ENCODE results near the gene OLFML2B.
"Not testable (repeated sequence)": the region's sequence is repeated elsewhere in the genome, so short reads cannot be mapped to it uniquely, and the experiment has no call there.

OLFML2B gene

GRCh38 chr1:162035241-162035640, 11.6 kb upstream of the OLFML2B start:
- no peak for DNase-seq (ENCODE audit: low read depth in 3 of 3)

DNA sequence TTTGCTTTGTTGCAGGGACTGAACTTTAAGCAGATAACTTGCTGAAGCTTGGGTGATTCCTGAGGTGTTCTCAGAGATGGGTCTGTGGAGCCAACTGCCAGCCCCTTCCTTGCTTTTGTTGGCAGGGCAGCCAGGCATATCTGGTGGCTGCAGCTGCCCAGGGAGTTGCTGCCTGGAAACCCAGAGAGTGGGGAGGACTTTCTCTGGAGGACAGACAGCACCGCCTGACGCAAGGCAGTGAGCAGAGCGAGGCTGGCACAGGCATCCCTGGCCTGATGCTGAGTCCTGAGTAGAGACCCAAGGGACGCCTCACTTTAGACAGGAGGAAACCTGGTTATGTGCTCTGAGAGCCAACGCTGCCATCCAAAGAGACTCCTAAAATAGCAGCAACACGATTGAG, 9.8 kb upstream of the OLFML2B start:
- DNase-seq (ENCODE audit: low read depth in 3 of 3), result no peak

GRCh38 chr1:162030759-162031280, 7.2 kb upstream of the OLFML2B start:
- no peak for DNase-seq (ENCODE audit: low read depth in 3 of 3)

- DNase-seq (ENCODE audit: low read depth in 3 of 3), result no peak
These were observed 5.5 kb upstream of the OLFML2B start for GRCh38 chr1:162029157-162029556.

GRCh38 chr1:162028726-162029125, 5.1 kb upstream of the OLFML2B start:
- no peak for DNase-seq (ENCODE audit: low read depth in 3 of 3)

DNA sequence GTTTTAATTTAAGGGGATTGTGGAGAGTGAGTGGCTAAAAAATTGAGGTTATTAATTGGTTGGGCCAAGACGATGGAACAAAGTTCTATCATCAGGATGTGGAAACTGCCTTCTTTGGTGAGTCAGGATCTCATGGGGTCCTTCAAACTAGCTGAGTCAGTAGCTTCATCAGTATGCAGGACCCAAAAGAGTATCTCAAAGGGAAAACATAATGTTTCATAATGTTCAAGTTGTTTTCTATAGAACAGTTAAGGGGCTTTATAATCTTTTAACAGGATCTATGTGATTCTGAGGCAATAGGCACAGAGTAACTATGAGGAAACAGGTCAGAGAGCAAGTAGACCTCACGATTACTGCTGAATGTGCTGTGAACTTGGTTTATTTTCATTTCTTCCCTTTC, 3.2 kb upstream of the OLFML2B start:
- DNase-seq (ENCODE audit: low read depth in 3 of 3), result no peak

DNA sequence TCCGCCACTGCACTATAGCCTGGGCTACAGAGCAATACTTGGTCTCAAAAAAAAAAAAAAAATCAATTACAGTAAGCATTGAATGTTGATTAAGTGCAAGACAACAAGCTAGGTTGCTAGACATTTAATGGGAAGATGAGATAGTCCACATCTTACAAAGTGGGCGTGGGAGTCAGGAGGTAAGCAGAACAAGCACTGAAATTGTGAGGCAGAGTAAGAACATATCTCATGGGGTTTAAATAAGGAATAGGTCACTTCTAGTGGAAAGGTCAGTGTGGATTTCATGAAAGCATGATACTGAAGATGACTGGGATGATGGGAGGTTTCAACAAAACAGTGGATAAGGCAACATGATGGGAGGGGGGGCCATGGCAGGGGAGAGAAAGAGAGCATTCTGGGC, 1.9 kb upstream of the OLFML2B start:
- DNase-seq (ENCODE audit: low read depth in 3 of 3), result no peak

DNA sequence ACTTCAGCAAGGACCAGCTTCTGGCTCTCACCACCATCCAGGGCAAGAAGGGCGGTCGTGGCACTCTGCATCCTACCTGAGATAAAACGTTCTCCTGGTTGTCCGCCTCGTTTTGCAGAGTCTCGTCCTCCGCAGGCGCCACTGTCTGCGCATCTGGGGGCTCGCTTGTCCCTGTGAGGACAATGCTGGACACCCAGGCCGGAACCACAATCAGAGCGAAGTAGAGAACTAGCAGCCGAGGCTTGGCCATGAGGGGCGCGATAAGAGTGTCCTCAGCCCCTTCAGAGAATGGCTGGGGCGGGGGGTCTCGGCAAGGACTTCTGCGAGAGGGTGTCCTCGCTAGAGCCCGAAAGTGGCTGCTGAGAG, 505 bp downstream of the OLFML2B start:
- DNase-seq (ENCODE audit: low read depth in 3 of 3), result no peak

DNA sequence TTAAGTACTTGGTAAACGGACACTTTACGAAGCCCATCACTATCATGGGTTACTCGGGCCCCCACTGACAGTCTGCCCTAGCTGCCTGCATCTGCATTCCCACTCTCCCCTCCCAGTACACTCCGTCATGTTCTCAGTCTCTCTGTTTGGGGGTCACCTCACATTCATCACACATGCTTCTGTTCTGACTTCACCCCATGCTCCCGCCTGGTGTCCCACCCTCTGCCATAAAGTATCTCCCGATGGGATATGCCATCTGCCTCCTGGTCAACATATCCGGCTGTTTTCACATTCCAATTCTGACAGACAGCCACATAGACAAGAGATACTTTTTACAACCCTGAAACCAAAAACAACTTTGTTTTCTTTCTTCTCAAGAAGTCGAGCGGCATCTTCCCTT, 1.0 kb downstream of the OLFML2B start:
- no peak for DNase-seq (ENCODE audit: low read depth in 3 of 3)

DNA sequence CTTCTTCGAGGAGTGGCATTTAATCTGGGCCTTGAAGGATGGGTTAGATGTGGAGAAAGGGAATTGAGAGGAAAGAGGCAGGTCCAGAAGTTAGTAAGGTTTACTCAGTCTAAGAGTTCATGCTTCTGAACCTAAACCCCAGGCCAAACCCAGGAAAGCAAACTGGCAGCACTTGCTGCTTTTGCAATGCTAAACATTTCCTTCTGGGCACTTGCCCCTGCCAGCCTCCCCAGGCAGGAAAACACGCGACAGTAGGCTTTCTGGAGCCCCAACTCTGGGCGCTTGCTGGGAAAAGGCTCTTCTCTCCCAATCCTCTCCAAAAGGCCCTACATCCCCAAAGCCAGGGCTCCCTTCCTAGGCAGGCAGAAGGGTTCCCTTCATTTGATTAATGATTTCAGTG, 2.5 kb downstream of the OLFML2B start:
- DNase-seq (ENCODE audit: low read depth in 3 of 3), result no peak

DNA sequence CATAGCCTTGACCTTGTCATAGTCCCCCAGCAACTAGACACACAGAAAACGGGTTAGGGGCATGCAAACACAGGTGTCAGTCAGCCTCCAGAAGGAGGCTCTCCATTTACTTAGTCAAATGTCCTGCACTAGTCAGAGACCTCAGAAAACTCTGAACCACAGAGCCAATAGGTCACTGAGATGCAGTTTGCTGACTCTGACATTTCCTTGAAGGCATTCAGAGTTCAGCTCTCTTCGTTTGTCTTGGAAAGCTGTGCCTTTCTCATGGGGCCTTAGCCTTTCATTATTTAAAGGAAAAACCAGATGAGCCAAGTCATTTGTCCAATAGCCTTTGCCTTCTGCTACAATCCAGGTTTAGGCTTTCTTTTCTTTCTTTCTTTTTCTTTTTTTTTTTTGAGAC, 3.5 kb downstream of the OLFML2B start:
- no peak for DNase-seq (ENCODE audit: low read depth in 3 of 3)

DNA sequence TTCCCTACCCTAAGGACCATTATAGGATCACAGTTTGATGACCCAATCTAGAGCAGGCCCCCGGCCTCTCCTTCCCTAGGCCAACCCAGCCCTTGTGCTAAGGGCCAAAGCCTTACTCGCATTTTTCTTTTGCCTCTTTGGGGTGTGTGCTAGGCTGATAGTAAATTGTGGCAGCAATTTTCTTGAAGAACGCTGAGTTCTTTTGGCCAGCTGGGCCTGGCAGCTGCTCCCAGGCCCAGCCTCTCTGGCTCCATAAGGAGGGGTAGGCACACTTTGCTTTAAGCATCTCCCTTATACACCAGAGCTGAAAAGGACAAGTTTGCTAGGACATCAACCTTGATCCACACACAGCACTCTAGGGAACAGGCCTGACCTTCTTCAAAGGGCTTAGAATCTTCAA, 4.2 kb downstream of the OLFML2B start:
- DNase-seq (ENCODE audit: low read depth in 3 of 3), result no peak

DNA sequence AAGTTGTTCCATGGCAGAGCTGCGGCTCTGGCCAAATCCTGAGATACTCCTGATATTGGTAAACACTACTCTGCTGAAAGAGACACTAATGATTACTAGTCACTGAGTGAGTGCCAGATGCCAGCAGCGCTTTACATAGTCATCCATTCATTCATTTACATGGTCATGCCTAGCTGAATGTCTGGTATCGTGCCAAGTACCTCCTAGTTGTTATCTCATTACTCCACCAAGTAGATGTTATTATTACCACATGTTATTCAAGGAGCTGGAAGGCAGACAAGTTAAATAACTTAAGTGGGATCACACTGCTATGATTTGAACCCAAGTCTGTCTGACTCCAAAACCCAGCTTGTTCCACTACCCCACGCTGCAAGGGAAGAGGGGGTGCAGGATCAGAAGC, 4.7 kb downstream of the OLFML2B start:
- DNase-seq (ENCODE audit: low read depth in 3 of 3), result no peak

- no peak for DNase-seq (ENCODE audit: low read depth in 3 of 3)
These were observed 5.3 kb downstream of the OLFML2B start for GRCh38 chr1:162018418-162018817.

GRCh38 chr1:162017791-162018190, 5.9 kb downstream of the OLFML2B start:
- DNase-seq (ENCODE audit: low read depth in 3 of 3), result not testable (repeated sequence)

DNA sequence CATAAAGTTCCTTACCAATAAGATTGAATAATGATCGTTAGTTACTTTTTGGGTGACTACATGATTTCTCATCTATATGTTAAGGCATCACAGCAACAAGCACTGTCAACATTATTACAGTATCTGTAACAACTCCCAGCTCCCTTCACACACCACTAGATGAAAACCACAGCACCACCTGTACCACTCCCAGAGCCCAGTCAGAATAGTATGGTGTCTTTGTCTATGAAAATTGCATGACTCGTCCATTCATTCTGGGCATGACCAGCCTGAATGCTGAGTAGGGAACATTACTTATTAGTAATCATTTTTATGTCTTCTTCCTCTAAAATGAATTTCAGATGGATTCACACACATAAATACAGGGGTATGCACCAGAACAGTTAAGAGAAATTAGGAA, 7.0 kb downstream of the OLFML2B start:
- DNase-seq (ENCODE audit: low read depth in 3 of 3), result no peak

GRCh38 chr1:162015196-162015595, 8.5 kb downstream of the OLFML2B start:
- no peak for DNase-seq (ENCODE audit: low read depth in 3 of 3)

DNA sequence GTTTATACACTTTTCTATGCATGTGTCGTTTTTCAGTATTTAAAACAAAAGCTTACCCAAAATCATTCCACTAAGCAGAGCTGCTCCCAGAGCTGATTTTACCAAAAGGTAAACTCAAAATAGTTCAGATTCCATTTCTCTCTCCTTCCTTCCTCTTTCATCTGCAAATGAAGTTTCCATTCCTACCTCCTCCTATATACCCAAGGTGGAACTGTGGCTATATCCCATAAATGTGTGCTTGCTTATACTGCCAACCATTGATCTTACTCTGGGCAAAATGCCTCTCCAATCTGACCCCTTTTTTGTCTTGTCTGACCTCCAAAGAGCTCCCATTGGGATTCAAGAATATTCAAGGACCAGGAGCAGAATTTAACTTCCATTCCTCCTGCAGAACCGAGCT, 9.5 kb downstream of the OLFML2B start:
- no peak for DNase-seq (ENCODE audit: low read depth in 3 of 3)

DNA sequence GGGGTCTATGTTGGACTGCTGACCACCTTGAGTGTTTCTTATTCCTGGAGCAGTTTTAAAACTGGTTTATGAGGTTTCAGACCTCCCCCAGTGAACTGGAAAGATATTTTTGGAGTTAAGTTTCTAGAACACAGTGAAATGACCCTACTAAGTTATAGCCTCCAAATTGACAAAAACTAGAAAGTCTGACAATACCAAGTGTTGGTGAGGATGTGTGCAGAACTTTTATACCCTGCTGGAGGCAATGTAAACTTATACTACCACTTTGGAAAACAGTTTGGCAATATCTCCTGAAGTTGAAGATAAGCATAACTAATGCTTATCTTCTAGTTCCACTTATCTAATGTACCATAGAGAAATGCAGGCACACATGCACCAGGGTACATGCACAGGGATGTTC, 10.4 kb downstream of the OLFML2B start:
- no peak for DNase-seq (ENCODE audit: low read depth in 3 of 3)

GRCh38 chr1:162011337-162012012, 12.2 kb downstream of the OLFML2B start:
- DNase-seq (ENCODE audit: low read depth in 3 of 3), result no peak

DNA sequence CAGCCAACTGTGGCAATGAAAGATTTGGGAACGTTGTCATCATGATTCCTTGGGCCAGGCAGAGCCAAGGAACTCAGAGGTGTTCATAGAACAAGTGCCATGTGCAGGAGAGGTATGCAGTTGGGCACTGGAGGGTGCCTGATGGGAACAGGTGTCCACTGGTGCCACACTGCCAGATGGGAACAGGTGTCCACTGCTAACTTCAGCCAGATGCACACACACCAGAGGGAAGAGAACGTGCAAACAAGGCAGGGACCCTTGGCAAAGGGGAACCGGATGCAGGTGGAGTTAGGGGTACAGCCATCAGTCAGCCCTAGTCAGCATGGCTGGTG, 13.5 kb downstream of the OLFML2B start:
- no peak for DNase-seq (ENCODE audit: low read depth in 3 of 3)

- DNase-seq (ENCODE audit: low read depth in 3 of 3), result no peak
These were observed 14.0 kb downstream of the OLFML2B start for GRCh38 chr1:162009501-162010174.

- DNase-seq (ENCODE audit: low read depth in 3 of 3), result no peak
These were observed 14.9 kb downstream of the OLFML2B start for GRCh38 chr1:162008799-162009198.

DNA sequence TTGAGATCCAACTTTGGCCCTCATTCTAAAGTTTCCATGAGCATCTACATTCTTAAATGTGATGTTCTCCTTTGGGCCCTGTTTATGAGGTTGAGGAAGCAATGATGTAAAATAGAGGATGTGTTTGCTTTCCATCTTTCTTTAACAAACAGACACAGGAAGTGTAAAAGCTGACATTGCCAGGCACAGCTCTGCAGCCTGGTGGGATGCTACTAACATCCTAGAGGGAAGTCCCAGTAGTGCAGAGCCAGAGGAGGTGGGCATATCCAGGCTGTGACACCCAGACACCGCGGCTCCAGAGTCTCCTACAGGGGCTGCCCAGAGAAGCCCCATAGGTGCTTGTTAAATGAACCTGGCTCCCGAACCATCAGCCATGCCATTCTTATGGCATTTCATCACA, 16.2 kb downstream of the OLFML2B start:
- no peak for DNase-seq (ENCODE audit: low read depth in 3 of 3)

Measured in stimulated activated CD4-positive, alpha-beta T cell treated with anti-CD3 and anti-CD28 coated beads, TNF-alpha, amount 100 ng/mL, for 4 hours (primary cell).